IMR-90 (cell line): ENCODE data around the gene NCOR1. TPM values are rescaled to one million over a fixed set of nuclear protein-coding genes. Genes with fewer than 3 reads are reported as not detected.

Source experiments
- ATAC-seq: fragments of 200-7000 bp; cut with Tn5 transposase; 2 replicates; pipeline ENCODE4 v1.9.1; 2020; ENCODE audit warnings: low read depth, mild to moderate bottlenecking, moderate library complexity
- BruUV-seq: library from RNA; stranded (reverse); fragments of 400-500 nt; replicated peaks from 2 replicates; lab custom pipeline; 2021; lab: Mats Ljungman, UMichigan
- CTCF ChIA-PET: fragments of 300-600 bp; formaldehyde crosslinking; extraction: SDS; loops from one replicate; lab custom pipeline; 2021; ENCODE audit warnings: antibody characterized with exemption; lab: Yijun Ruan, JAX
- POLR2A ChIA-PET: fragments of 300-600 bp; sonication (Branson Sonifier 250); formaldehyde crosslinking; loops from one replicate; lab custom pipeline; 2022; ENCODE audit warnings: antibody characterized with exemption; ENCODE audit not compliant: unreplicated experiment; lab: Charles Lee
- DNase-seq: peaks from one replicate; pipeline ENCODE4 v3.0.0; 2013
- H2AFZ ChIP-seq: replicated peaks from 2 replicates; pipeline ENCODE3; 2013; ENCODE audit warnings: low read length, mild to moderate bottlenecking; ENCODE audit not compliant: poor library complexity
- H2AK5ac ChIP-seq: 2 replicates; pipeline ENCODE4 v1.6.1; 2013; ENCODE audit warnings: low read depth, low read length, inconsistent platforms
- H2AK9ac ChIP-seq: replicated peaks from 2 replicates; pipeline ENCODE3; 2013; ENCODE audit warnings: mild to moderate bottlenecking, low read depth, low read length, moderate library complexity; ENCODE audit not compliant: poor library complexity
- H2BK120ac ChIP-seq: 2 replicates; pipeline ENCODE4 v1.6.1; 2013; ENCODE audit warnings: low read depth, low read length, inconsistent platforms
- H2BK15ac ChIP-seq: 3 replicates; pipeline ENCODE4 v1.6.1; 2013; ENCODE audit warnings: low read depth, low read length, inconsistent platforms
- H2BK20ac ChIP-seq: 2 replicates; pipeline ENCODE4 v1.6.1; 2013; ENCODE audit warnings: low read depth, mild to moderate bottlenecking, inconsistent platforms, low read length, moderate library complexity
- H2BK5ac ChIP-seq: 2 replicates; pipeline ENCODE4 v1.6.1; 2013; ENCODE audit warnings: mild to moderate bottlenecking, low read depth, low read length, inconsistent platforms; ENCODE audit not compliant: poor library complexity, severe bottlenecking
- H3K14ac ChIP-seq: replicated peaks from 2 replicates; pipeline ENCODE4 v1.6.1; 2013; ENCODE audit warnings: low read depth, low read length, inconsistent platforms
- H3K18ac ChIP-seq: 2 replicates; pipeline ENCODE4 v1.6.1; 2013; ENCODE audit warnings: low read depth, low read length, control low read depth
- H3K23ac ChIP-seq: 2 replicates; pipeline ENCODE4 v1.6.1; 2013; ENCODE audit warnings: low read depth, low read length, inconsistent platforms
- H3K27ac ChIP-seq: 2 replicates; pipeline ENCODE4 v1.5.1; 2013; ENCODE audit warnings: mild to moderate bottlenecking, control low read depth, low read length; ENCODE audit not compliant: insufficient read depth
- H3K27me3 ChIP-seq: 2 replicates; pipeline ENCODE4 v1.6.1; 2013; ENCODE audit warnings: low read length; ENCODE audit not compliant: control insufficient read depth, insufficient read depth
- H3K36me3 ChIP-seq: 2 replicates; pipeline ENCODE4 v1.6.1; 2013; ENCODE audit warnings: low read length, mixed read lengths; ENCODE audit not compliant: control insufficient read depth, insufficient read depth
- H3K4ac ChIP-seq: 2 replicates; pipeline ENCODE4 v1.6.1; 2013; ENCODE audit warnings: low read depth, low read length, inconsistent platforms
- H3K4me1 ChIP-seq: 2 replicates; pipeline ENCODE4 v1.6.1; 2013; ENCODE audit warnings: low read length, mixed read lengths; ENCODE audit not compliant: control insufficient read depth, insufficient read depth
- H3K4me2 ChIP-seq: 2 replicates; pipeline ENCODE4 v1.6.1; 2013; ENCODE audit warnings: low read depth, mild to moderate bottlenecking, control low read depth, low read length, moderate library complexity
- H3K4me3 ChIP-seq: 2 replicates; pipeline ENCODE4 v1.5.1; 2013; ENCODE audit warnings: low read depth, mild to moderate bottlenecking, control low read depth, low read length, moderate library complexity; ENCODE audit not compliant: insufficient read depth
- H3K56ac ChIP-seq: 2 replicates; pipeline ENCODE4 v1.6.1; 2013; ENCODE audit warnings: low read length, inconsistent platforms; ENCODE audit not compliant: insufficient read depth; ENCODE audit errors: extremely low read depth
- H3K79me1 ChIP-seq, 2 experiments: 2 replicates each; pipeline ENCODE4 v1.6.1; 2013; ENCODE audit warnings: low read length in 2 of 2, inconsistent platforms in 1 of 2, low read depth in 1 of 2
- H3K9ac ChIP-seq: 2 replicates; pipeline ENCODE4 v1.6.1; 2013; ENCODE audit warnings: low read depth, low read length, control low read depth
- H3K9me1 ChIP-seq: 2 replicates; pipeline ENCODE4 v1.6.1; 2013; ENCODE audit warnings: low read length, inconsistent platforms; ENCODE audit not compliant: insufficient read depth
- H3K9me3 ChIP-seq: 2 replicates; pipeline ENCODE4 v1.6.1; 2013; ENCODE audit warnings: low read length; ENCODE audit not compliant: control insufficient read depth, insufficient read depth
- H4K20me1 ChIP-seq: 2 replicates; pipeline ENCODE4 v1.6.1; 2013; ENCODE audit warnings: low read length, inconsistent platforms; ENCODE audit not compliant: insufficient read depth
- H4K5ac ChIP-seq: 2 replicates; pipeline ENCODE4 v1.6.1; 2013; ENCODE audit warnings: mild to moderate bottlenecking, low read depth, low read length, control low read depth
- H4K8ac ChIP-seq, 2 experiments: 2 replicates each; pipeline ENCODE4 v1.6.1; 2013; ENCODE audit warnings: low read depth in 2 of 2, low read length in 2 of 2, control low read depth in 1 of 2, inconsistent platforms in 1 of 2
- H4K91ac ChIP-seq: 2 replicates; pipeline ENCODE4 v1.6.1; 2013; ENCODE audit warnings: low read depth, low read length, inconsistent platforms; ENCODE audit not compliant: insufficient read depth
- CHD1 ChIP-seq: IDR thresholded peaks from 2 replicates; pipeline ENCODE4 v1.6.1; 2012; ENCODE audit warnings: low read depth, low read length, improper control_type of control experiment
- CTCF ChIP-seq: conservative IDR thresholded peaks from 2 replicates; pipeline ENCODE4 v1.5.1; 2012; ENCODE audit warnings: mild to moderate bottlenecking, low read depth, low read length, improper control_type of control experiment
- MAFK ChIP-seq: IDR thresholded peaks from 2 replicates; pipeline ENCODE4 v1.6.1; 2012; ENCODE audit warnings: low read depth, low read length, improper control_type of control experiment
- MXI1 ChIP-seq: IDR thresholded peaks from 2 replicates; pipeline ENCODE4 v1.6.1; 2012; ENCODE audit warnings: low read depth, mild to moderate bottlenecking, low read length, moderate library complexity, borderline replicate concordance
- POLR2A ChIP-seq: IDR thresholded peaks from 2 replicates; pipeline ENCODE4 v1.6.1; 2012; ENCODE audit warnings: mild to moderate bottlenecking, low read depth, low read length
- RFX5 ChIP-seq: IDR thresholded peaks from 2 replicates; pipeline ENCODE4 v1.8.0; 2012; ENCODE audit warnings: low read depth, mild to moderate bottlenecking, low read length, moderate library complexity
- WGBS, 2 experiments: methylation state at CpG; one replicate each; pipeline versions ENCODE4 v1.1.5 to v1.1.7; 2013; ENCODE audit warnings: missing lambda C conversion rate in 2 of 2; ENCODE audit not compliant: insufficient read length in 1 of 2; ENCODE audit errors: extremely low coverage in 2 of 2; 5-methylcytosine and 5-hydroxymethylcytosine counted together
- dilution Hi-C: fragments of 300-500 bp; cut with HindIII; formaldehyde crosslinking; loops from one replicate; pipeline ENCODE4 v1.14.3; 2018; ENCODE audit warnings: low sequenced_read_pairs; ENCODE audit not compliant: unreplicated experiment
- in situ Hi-C: fragments of 300-500 bp; cut with MboI; formaldehyde crosslinking; loops from 3 replicates; pipeline ENCODE4 v1.14.3; 2019; ENCODE audit warnings: low sequenced_read_pairs, inconsistent platforms, mixed read lengths
- intact Hi-C: fragments of 100-400 bp; cut with micrococcal nuclease; formaldehyde crosslinking; loops from 2 replicates; pipeline ENCODE4 v1.10.0; 2022
- polyA plus RNA-seq, 3 experiments: library from polyadenylated mRNA; depleted of rRNA; stranded (reverse); fragments of >200 nt; gene quantifications; 2 replicates each; pipeline ENCODE4 v1.2.3, GENCODE V29; 2012; ENCODE audit warnings: low replicate concordance in 1 of 3
- total RNA-seq: library from RNA; depleted of rRNA; stranded (reverse); fragments of >200 nt; gene quantifications from 2 replicates; pipeline ENCODE4 v1.2.3, GENCODE V29; 2012

Gene NCOR1
- total and polyA plus RNA-seq, 2 of the 4 experiments (the other 2 are of a cell fraction), result 54.5 to 80.3 TPM

- Histone ChIP-seq H2BK15ac (no peak overlapping the region), H3K9me1 (0 out of 2 replicates have a peak, but pooled peaks cover 2% of the 10 kb centered on the region), H3K27me3 (no peaks in the 10 kb centered on the region), H4K91ac (no peak overlapping the region), H4K20me1 (peaks cover 51% of the 10 kb centered on the region), H2AFZ (no peak overlapping the region), H2BK120ac (no peak overlapping the region), H3K4me3 (no peak overlapping the region), H3K23ac (peak overlapping the region; percentile 84; the same call in 1 of the 2 replicates), H3K4me1 (peaks cover 3% of the 10 kb centered on the region), H3K4ac (no peak overlapping the region), H3K9me3 (no peaks in the 10 kb centered on the region), H3K36me3 (peaks cover 7% of the 10 kb centered on the region), H4K5ac (no peak overlapping the region), H4K8ac (no peak overlapping the region), H3K79me1 (peaks cover 8 to 39% of the 10 kb centered on the region in 2 experiments), H2BK5ac (no peak overlapping the region), H3K14ac (peak overlapping the region; percentile 79; the same call in 1 of the 2 replicates), H3K56ac (no peak overlapping the region), H3K18ac (no peak overlapping the region), H3K9ac (no peak overlapping the region), H2AK5ac (no peak overlapping the region), H2AK9ac (no peak overlapping the region), H2BK20ac (no peak overlapping the region), H3K27ac (no peak overlapping the region), H3K4me2 (no peak overlapping the region)
- ChIA-PET POLR2A (no interaction called here), CTCF (no interaction called here)
- no TSS peak for BruUV-seq
- peak; percentile 4 for DNase-seq
- in situ Hi-C loops (no loop called here), intact Hi-C loops (no loop called here), dilution Hi-C loops (no loop called here)
- no CpG with 5 or more reads among the region's 6 CpGs for WGBS, 2 experiments
- no peak for TF ChIP-seq CHD1
- TF ChIP-seq CTCF, result no peak
- no peak for TF ChIP-seq POLR2A
- no peak for TF ChIP-seq RFX5
- TF ChIP-seq MAFK, result no peak
- no peak for TF ChIP-seq MXI1
- ATAC-seq, result no peak
Observed at GRCh38 chr17:16199093-16199492, 16.2 kb downstream of the NCOR1 start.
